ENCODE data around the gene PLXND1. TPM values are rescaled to one million over a fixed set of nuclear protein-coding genes. Genes with fewer than 3 reads are reported as not detected.

The PLXND1 gene
- total and polyA plus RNA-seq, 2 donors (not counting 1 experiment from before 2014, with no cell fraction given): 89.6 to 109 TPM

- H3K9ac ChIP-seq (ENCODE audit: insufficient read depth, low read length): no peak overlapping the region
- H3K4me3 ChIP-seq (replicated peaks in 1 of 4; ENCODE audit: control extremely low read depth in 1 of 4, insufficient read depth in 1 of 4, low read depth in 3 of 4, low read length in 4 of 4): no peak overlapping the region
- no peaks in the 10 kb centered on the region for H3K36me3 ChIP-seq (ENCODE audit: control insufficient read depth, insufficient read depth, low read length)
- TF ChIP-seq CTCF (conservative IDR thresholded peaks at IDR 0.05 in 1 of 2, IDR thresholded peaks at IDR 0.05 in 1 of 2; ENCODE audit: low read depth in 1 of 2, low read length in 2 of 2) (no peak), EZH2 (IDR thresholded peaks at IDR 0.05; ENCODE audit: low read length, missing control alignments) (no peak)
- no peaks in the 10 kb centered on the region for H3K27me3 ChIP-seq (ENCODE audit: control insufficient read depth, insufficient read depth, low read length)
- no peaks in the 10 kb centered on the region for H3K9me3 ChIP-seq (ENCODE audit: control insufficient read depth, insufficient read depth, low read depth, low read length)
- H3K27ac ChIP-seq (ENCODE audit: insufficient read depth, low read length): no peak overlapping the region
- no peaks in the 10 kb centered on the region for H3K79me2 ChIP-seq (ENCODE audit: control insufficient read depth, insufficient read depth, low read length)
- no peaks in the 10 kb centered on the region for H4K20me1 ChIP-seq (ENCODE audit: control insufficient read depth, extremely low read depth, insufficient read depth, low read length)
- H2AFZ ChIP-seq (ENCODE audit: low read length): no peak overlapping the region
- peaks cover 19% of the 10 kb centered on the region for H3K4me1 ChIP-seq (ENCODE audit: control insufficient read depth, extremely low read depth, insufficient read depth, low read length)
- H3K4me2 ChIP-seq (ENCODE audit: extremely low read depth, insufficient read depth, low read length): no peak overlapping the region
- DNase-seq (ENCODE audit: low read depth in 2 of 2): no peak
Measured at GRCh38 chr3:129619726-129620162, 13.3 kb upstream of the PLXND1 start.

- Histone ChIP-seq H3K9ac (ENCODE audit: insufficient read depth, low read length) (no peak overlapping the region), H3K27me3 (ENCODE audit: control insufficient read depth, insufficient read depth, low read length) (no peaks in the 10 kb centered on the region), H2AFZ (ENCODE audit: low read length) (no peak overlapping the region), H3K4me2 (ENCODE audit: extremely low read depth, insufficient read depth, low read length) (no peak overlapping the region), H3K36me3 (ENCODE audit: control insufficient read depth, insufficient read depth, low read length) (no peaks in the 10 kb centered on the region), H3K79me2 (ENCODE audit: control insufficient read depth, insufficient read depth, low read length) (no peaks in the 10 kb centered on the region), H4K20me1 (ENCODE audit: control insufficient read depth, extremely low read depth, insufficient read depth, low read length) (no peaks in the 10 kb centered on the region), H3K27ac (ENCODE audit: insufficient read depth, low read length) (no peak overlapping the region), H3K9me3 (ENCODE audit: control insufficient read depth, insufficient read depth, low read depth, low read length) (no peaks in the 10 kb centered on the region), H3K4me1 (ENCODE audit: control insufficient read depth, extremely low read depth, insufficient read depth, low read length) (peaks cover 15% of the 10 kb centered on the region), H3K4me3 (replicated peaks in 1 of 4; ENCODE audit: control extremely low read depth in 1 of 4, insufficient read depth in 1 of 4, low read depth in 3 of 4, low read length in 4 of 4) (no peak overlapping the region)
- no peak for TF ChIP-seq EZH2 (IDR thresholded peaks at IDR 0.05; ENCODE audit: low read length, missing control alignments)
- no peak for TF ChIP-seq CTCF (conservative IDR thresholded peaks at IDR 0.05 in 1 of 2, IDR thresholded peaks at IDR 0.05 in 1 of 2; ENCODE audit: low read depth in 1 of 2, low read length in 2 of 2)
- DNase-seq (ENCODE audit: low read depth in 2 of 2): no peak
Measured at GRCh38 chr3:129618901-129619671, 12.6 kb upstream of the PLXND1 start.

GRCh38 chr3:129618186-129618820, 11.8 kb upstream of the PLXND1 start:
- no peak overlapping the region for H2AFZ ChIP-seq (ENCODE audit: low read length)
- no peak for TF ChIP-seq CTCF (conservative IDR thresholded peaks at IDR 0.05 in 1 of 2, IDR thresholded peaks at IDR 0.05 in 1 of 2; ENCODE audit: low read depth in 1 of 2, low read length in 2 of 2)
- no peak for TF ChIP-seq EZH2 (IDR thresholded peaks at IDR 0.05; ENCODE audit: low read length, missing control alignments)
- peaks cover 10% of the 10 kb centered on the region for H3K4me1 ChIP-seq (ENCODE audit: control insufficient read depth, extremely low read depth, insufficient read depth, low read length)
- H3K4me3 ChIP-seq (replicated peaks in 1 of 4; ENCODE audit: control extremely low read depth in 1 of 4, insufficient read depth in 1 of 4, low read depth in 3 of 4, low read length in 4 of 4): no peak overlapping the region
- no peaks in the 10 kb centered on the region for H3K36me3 ChIP-seq (ENCODE audit: control insufficient read depth, insufficient read depth, low read length)
- H3K4me2 ChIP-seq (ENCODE audit: extremely low read depth, insufficient read depth, low read length): no peak overlapping the region
- H4K20me1 ChIP-seq (ENCODE audit: control insufficient read depth, extremely low read depth, insufficient read depth, low read length): no peaks in the 10 kb centered on the region
- no peaks in the 10 kb centered on the region for H3K79me2 ChIP-seq (ENCODE audit: control insufficient read depth, insufficient read depth, low read length)
- DNase-seq (ENCODE audit: low read depth in 2 of 2): no peak
- no peak overlapping the region for H3K9ac ChIP-seq (ENCODE audit: insufficient read depth, low read length)
- no peaks in the 10 kb centered on the region for H3K9me3 ChIP-seq (ENCODE audit: control insufficient read depth, insufficient read depth, low read depth, low read length)
- no peak overlapping the region for H3K27ac ChIP-seq (ENCODE audit: insufficient read depth, low read length)
- H3K27me3 ChIP-seq (ENCODE audit: control insufficient read depth, insufficient read depth, low read length): no peaks in the 10 kb centered on the region

Measured in fibroblast of lung (primary cell).